M059J (cell line): Measurements from ENCODE around the gene COL12A1. TPM values are rescaled to one million over a fixed set of nuclear protein-coding genes. Genes with fewer than 3 reads are reported as not detected.
A peak's percentile ranks its signal among the peaks of the same experiment; 100 is the strongest.

Source experiments
- DNase-seq: peaks from one replicate; pipeline ENCODE4 v3.0.0-alpha.2; 2012; ENCODE audit warnings: low read depth
- total RNA-seq: library from RNA; depleted of rRNA; stranded (reverse); fragments of >200 nt; shearing (Covaris generic); gene quantifications from 2 replicates; pipeline ENCODE4 v1.2.3, GENCODE V29; 2014

The COL12A1 gene
- total RNA-seq, 1 experiment from 2014 or later = 336 TPM

DNA sequence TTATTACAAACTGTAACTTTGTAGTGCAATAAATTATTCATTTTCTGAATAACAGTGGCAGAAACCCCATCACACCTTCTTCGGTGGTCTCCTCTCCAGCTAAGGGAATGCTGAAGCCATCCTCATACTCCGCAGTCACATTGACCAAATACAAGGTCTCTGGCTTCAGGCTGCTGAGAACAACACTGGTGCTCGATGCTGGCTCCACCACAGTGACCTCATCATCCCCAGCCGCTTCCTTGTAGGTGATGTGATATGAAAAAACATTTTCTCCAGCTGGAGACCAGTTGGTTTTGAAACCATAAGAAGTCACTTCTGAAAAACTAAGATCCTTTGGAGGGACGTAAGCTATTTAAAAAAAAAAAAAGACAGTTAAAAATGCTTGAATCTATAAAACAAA is 25.0 kb downstream of the COL12A1 start:
- no peak for DNase-seq

DNA sequence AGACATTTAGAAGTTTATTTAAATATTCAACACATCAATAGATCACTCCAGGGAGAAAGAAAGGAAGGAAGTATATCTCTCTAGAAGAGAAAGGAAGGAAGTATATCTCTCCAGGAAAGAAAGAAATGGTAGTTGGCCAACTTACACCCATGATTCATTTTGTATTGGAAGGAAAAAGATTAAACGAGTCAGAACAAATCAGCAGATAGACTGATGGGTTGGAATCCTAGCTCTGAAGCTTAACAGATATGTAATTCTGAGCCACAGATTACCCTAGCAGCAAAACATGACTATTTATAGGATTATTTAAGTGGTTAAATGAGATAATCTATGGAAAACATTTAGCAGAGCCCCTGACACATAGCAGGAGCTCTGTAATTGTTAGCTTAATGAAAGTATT is 27.1 kb downstream of the COL12A1 start:
- no peak for DNase-seq

DNA sequence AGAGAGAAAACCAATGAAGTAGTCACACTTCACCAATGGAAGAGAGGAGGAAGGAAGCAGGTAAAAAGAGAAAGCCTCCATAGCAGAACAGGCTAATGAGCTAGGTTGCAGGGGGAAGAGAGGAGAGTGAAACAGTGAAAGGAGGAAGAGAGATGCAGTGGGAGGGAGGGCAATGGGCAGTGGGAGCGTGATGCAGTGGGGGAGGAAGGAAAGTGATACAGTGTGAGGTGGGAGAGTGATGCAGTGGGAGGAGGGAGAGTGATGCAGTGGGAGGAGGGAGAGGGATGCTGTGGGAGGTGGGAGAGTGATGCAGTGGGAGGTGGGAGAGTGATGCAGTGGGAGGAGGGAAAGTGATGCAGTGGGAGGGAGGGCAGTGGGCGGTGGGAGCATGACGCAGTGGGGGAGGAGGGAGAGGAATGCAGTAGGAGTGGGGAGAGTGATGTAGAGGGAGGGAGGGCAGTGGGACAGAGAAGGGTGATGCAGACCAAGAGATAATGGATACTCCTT is 29.7 kb downstream of the COL12A1 start:
- no peak for DNase-seq

DNA sequence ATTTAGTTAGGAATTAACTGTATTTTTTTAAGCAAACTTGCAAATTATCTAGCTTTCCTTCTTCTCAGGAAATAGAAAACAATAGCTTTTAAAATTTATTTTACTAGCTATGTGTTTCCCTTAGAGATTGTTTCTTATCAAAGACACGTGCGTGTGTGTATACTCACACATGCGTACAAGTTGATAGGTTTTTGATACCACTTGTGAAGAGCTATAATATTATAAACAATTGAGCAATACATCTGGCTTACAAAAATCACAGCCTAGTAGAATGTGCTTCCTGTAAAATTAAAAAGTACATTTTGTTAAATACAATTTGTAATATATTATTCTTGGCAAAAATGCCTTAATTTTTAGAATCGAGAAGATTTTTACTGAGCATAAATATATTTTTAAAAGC is 33.9 kb downstream of the COL12A1 start:
- no peak for DNase-seq

DNA sequence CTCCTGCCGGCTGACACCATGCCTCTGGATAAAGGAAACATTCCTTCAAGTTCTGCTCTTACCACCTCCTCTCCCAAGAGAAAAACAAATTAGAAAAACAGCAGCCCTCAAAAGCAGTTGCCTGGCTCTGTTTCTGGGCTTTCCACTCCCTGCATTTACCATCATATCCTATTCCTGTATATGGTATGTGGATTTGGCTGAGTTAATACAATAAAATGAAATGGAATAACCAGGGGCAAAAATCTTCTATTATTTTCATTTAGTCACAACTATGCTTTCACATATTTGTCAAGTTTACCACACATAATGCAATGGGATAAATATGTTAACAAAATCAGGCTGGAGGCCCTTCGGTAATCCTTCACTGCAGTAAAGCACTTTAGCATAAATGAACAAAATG is 34.3 kb downstream of the COL12A1 start:
- no peak for DNase-seq

DNA sequence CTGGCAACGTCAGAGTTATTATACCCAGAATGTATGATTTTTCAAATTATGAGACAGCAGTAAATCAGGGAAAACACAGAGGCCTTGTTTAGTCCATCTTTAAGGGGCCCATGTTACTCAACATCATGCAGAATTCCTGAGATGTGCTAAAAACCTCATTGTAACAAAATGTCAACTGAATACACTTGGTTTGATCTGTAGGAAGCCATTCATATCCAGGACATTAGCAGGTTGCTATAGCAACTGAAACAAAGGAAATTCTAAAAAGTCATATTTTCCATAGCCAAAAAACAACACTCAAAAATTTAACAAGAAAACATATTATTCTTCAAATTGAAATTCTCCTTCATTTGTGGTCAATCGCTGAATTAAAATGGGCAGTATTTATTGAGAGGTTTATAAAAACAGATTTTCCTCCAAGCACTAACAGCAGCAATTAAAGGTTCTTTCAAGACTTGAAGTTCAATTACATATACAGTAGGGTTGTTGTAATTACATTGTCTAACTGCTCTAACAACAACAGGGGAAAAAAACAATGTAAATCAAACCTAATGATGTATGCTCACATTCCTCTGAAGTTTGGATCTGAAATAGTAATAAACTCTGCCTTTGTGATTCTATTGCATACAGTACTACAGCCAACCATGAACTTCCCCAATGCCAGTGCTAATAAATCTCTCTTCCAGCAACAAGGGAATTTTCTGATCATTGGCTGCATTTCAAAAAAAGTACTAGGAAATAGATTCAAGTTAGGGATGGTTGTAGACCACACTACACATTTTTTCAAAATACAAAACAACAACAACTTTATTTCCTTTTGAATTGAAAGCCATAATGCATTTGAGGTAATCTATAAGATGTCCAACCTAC is 34.9 kb downstream of the COL12A1 start:
- peak; percentile 24 for DNase-seq

DNA sequence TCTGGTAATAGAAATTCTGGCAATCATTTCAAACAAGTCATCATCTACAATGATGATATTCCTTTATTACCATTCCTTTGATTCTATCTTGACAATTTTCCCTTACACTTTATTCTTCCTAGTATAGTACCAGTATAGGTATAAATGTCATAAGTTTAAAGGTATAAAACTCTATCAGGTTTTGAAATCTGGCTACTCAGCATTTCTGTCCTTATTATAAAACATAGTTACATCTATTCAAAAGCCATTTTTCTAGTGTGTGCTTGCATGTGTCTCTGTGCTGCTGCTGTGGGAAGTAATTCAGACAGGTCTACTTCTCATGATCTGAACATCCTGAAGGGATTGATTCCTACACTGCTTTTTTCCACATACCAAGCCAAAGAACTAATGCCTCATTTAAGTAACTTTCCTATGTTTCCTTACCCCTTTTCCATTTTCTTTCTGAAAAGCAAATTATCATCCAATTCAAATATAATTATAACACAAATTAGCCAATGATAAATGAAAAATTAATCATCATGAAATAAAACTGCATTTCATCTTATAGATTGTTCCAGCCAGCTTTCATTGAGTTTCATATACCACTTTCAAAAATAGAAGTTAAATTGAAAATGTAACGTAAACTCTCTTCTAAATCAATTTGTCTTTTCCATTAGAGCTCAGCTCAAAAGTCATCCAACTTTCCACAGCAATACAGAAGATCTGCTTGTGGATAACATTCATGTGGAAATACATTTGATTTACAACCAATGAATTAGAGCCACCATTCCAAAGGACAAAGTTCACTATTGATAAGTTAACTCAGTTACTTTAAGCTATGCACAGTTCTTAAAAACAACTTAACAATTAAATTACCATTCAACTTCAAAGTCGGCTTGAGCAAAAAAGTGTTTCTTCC is 35.9 kb downstream of the COL12A1 start:
- no peak for DNase-seq

DNA sequence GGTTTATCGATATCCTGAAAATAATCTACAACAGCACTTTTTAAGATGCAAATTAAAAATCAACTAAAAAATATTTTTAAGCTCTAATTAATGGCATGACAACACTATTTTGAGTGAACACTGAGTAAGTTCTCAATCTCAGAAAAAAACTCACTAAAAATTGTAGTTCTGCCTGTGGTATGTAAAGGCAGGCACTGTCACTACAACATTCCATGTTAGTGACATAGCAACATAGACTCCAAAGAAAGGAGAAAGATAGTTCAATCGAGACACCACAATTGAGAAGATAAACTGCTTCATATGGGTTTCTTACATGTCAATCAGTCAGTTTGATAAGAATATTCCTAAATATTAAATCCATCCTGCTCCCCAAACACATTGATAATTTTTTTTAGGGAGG is 38.0 kb downstream of the COL12A1 start:
- DNase-seq = peak; percentile 56

DNA sequence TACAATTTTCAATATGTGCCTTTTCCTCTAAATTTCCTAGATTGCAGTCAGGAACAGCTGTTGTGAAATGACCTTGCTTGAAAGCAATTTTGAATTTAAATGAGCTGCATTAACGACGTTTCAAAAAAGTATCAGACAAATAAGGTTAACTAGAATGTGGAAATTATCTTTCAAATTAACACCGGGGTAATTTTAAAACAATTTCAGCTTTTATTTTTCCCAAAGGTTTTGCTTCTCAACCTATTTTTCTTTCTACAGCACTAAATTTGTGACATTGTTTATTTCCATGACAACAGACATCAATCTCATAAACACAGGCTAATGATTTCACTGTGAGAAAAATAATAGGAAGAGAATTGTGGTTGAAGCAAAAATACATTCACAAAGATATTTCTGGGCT is 38.5 kb downstream of the COL12A1 start:
- DNase-seq = peak; percentile 75

DNA sequence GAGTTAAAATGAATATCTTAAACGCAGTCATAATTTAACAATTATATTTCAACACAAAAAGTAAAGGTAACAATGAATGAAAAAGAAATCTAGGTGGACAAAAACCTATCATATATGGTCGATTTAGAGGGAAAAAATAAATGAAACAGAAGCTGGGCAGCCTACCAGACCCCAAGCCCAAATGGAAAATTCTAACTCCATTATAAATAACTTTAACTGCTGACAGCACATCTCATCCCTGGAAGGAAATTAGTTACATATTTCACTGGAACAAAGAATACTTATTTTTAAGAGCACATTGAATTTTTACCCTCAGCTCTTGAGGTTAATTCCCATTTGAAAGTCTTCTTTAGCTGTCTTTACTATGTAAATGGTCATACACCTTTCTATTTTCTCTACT is 39.1 kb downstream of the COL12A1 start:
- no peak for DNase-seq

DNA sequence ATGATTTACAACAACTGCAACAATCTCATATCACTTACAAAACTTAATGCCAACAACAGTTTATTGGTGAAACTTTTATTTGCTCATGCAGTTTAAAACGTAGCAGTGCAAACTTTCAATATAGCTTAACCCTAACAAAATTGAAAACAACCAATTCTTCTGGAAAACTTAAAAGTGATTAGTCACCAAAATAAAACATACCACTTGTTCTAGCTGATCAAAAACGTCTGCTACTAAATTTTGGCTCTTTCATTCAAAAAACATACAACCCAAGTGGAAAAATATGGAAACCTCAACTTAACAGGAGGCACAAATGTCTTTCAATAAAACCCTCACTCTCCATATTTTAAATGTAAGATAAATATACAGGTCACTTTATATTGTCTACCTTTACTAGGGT is 39.6 kb downstream of the COL12A1 start:
- no peak for DNase-seq

DNA sequence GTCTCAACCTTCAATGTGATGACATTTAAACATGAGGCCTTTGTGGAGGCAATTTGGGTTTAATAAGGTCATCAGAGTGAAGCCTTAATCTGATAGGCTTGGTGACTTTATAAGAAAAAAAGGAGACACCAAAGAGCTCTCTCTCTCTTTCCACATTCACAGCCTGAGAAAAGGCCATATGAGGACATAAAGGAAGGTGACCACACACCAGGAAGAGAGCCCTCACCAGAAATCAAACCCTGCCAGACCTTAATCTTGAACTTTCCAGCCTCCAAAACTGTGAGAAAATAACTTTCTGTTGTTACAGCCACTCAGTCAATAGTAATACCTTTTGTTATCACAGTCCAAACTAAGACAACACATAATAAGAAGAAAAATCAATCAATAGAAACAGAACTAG is 47.7 kb downstream of the COL12A1 start:
- DNase-seq = peak; percentile 94

DNA sequence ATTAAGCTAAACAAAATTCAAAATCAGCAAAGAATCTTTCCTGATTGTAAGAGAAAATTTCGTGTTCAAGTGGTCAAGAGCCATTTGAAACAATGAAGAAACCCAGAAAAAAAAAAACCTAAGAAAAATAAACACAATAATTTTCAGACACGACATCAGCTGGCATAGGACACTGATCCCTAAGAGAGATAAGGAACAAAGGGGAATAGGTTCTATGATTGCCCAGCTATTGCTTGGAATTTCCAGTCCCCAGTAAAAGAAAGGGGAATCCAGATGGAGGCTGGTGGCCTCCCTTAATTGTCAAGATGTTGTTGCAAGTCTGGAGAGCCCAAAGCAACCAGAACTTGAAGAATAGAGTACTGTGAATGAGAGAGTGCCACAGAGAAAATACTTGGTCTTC is 48.5 kb downstream of the COL12A1 start:
- DNase-seq = peak; percentile 94

DNA sequence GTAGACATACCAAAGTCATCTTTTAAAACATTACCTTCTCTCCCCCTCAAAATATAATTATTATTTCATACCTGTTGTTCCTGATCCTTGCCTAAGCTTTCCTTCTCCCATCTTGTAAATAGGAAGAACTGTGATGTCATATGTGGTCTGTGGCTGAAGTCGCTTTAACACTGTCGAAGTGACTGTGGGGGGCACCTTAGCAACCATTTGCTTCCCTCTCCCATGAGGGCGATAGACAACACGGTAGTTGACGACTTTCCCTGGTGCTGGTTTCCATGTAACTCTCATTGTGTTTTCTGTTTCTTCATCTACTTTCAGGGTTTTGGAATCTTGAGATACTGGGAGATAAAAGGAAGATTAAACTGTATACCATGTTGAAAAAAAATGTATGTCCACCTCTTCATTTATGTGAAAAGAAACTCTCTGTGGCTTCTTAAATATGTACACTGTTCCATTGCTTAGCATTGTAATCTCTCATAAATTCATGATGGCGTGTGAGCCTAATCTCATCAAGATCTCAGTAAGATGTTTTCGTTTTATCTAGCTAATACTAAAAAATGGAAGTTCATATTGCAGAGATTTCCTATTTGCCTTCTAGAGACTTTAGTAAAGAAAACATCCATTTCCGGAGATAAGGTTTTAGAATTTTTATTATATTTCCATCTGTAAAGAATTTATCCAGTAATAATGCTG is 49.5 kb downstream of the COL12A1 start:
- DNase-seq = peak; percentile 50

DNA sequence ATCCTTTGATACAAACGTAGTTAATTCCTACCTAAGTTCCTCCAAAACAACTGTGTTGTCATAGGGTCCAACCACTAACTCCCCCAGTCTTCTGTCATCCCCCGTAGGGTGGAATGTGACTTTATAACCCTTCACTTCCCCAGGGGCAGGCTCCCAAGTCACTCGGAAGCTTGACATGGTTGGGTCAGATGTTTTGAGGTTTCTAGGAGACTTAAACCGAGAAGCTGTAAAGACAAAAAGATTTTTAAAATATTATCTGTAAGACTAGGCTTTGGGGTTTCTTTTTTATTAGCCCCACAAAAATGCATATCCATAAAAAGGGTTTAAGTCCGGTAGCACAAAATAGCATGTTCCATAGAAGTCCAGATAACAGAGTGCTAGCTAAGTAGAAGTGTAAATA is 50.2 kb downstream of the COL12A1 start:
- DNase-seq = peak; percentile 93

DNA sequence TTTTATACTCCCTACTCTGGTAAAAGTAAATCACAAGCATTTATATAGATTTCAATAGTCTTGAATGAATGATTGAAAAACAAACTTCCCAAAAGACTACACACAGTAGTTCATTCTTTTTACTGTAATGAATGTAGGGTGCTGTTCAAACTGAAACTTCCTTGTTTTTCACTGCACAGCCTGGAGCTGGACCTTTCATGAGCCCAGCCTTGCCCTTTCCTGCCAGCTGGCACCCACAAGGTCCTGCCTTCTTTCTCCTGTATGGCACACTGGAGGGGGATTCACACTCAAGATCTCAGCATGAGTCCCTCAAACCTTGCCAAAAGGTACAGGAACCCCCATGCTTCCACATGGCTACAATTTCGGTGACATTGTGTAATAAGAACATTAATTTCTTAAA is 50.9 kb downstream of the COL12A1 start:
- peak; percentile 31 for DNase-seq

DNA sequence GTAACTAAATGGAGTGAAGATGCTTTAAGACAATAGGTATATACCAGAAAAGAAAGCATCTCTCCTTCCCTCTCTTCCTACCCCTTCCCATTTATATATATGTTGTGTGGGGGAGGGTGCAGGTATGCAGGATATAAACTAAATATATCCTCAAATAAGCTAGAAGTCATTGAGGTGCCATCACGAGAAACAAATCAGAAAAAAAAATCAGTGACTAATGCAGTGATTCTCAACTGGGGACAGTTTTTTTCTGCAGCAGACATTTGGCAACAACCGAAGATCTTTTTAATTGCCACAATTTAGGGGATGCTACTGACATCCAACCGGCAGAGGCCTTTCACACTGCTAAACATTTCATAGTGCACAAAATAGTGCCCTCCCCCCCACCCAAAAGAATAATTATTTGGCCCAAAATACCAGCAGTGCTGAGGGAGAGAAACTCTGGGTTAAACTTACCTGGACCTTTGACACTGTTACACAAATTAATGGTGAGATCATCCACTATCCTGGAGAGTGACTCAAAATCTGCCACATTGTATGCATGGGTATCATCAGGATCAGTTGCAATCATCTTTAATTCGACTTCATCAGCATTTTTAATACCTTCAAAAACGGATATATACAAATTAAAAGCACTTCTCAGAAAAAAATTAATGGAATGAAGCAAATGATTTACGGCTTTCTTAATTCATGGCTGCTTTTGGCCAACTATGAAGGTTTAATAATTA is 55.0 kb downstream of the COL12A1 start:
- DNase-seq = peak; percentile 78

DNA sequence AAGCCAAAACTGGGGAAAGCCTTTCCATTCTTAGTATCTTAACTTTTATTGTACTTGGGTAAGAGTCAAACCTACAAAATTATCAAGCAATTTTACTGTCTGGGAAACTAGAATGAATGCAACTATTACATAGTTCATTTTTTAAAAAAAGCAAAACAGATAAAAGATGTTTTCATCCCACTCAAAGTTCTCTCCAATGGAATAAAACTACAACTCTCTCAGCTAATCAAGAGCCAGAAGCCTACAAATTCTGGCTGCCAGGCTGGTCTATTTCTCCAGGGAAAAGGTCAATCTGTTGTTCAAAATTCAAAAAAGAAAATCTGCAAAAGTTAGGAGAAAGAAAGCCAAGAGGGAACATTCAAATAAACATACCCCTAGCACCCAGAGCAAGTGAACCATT is 56.2 kb downstream of the COL12A1 start:
- DNase-seq = no peak

DNA sequence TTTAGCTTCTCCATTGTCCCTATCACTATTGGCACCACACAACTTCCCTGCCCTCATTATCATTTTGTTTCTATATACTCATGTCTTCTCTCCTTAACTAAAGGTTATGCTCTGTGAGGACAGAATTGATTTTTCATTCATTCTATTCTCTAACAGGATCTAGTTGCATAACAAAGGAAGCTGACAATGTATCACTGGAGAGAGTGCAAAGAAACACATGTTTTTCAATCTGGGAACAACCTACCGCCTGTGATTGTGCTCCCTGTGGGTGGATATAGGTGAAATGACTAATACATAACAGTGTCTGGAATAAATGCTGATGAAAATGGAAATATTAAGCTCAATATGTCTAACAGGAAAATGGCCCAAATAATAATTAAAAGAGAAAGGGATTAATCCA is 56.6 kb downstream of the COL12A1 start:
- no peak for DNase-seq

DNA sequence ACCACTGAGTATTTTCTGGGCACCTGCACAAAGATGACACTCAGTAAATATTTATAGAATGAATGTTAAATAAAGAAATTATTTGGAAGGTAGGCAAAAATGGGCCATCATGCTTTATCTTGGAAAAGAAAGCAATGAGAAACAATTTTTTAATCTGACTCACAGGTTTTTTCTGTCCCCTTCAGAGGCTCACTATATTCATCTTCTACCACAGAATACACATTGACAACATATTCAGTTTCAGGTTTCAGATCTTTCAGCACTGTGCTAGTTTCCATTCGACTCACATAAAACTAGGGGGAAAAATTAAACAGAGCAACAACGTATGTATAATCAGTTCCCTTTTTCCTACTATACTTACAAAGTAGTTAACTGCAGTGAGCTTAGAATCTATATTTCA is 58.3 kb downstream of the COL12A1 start:
- DNase-seq = peak; percentile 61

DNA sequence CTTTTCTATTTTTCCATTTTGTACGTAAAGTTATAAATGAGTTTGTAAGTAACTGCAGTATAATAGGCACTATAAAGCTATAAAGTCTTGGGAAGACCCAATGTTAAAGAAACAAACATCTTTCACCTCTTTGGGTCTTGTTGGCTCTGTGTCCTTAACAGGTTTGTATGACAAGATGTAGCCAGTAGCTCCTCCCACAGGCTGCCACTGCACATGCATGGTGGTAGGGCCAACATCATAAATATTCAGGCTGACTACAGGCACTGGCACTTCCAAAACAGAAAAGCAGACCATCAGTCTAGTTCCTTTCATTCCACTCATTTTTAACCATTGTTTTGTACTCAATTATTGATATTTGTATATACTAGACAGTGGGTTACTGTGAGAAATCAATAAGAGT is 59.9 kb downstream of the COL12A1 start:
- DNase-seq = no peak
